ENCODE measurements around the gene CCSER2.

Gene CCSER2

DNA sequence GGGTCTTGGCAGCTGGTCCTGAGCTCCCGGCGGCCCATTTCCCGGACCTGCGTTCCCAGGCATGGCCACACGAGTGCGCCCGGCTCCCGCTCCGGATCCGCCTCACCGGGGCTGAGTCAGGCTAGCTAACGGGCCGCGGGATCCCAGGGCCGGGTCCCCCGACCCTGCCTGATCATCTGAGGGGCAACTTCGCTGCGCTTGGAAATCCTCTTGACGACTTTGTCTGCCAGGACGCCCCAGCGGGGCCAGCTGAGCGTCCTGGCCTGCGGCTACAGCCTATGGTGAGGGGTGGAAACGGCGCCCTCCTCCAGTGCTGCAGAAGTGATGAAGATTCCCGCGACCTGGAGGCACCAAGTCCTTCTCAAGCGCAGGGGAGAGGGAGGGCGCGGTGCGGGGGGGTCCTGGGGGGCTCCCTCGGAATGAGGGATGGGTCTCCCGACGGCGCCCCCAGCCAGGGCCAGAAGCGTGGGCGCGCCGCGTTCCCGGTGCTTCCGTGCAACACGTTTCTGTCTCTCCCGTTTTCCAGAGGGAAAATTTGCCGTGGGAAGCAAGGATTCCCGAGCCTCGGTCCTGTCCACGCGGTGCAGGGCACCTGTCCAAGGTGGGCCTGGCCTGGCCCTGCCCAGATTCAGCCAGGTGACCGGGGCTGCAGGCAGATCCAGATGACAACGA lies 212.4 kb downstream of the CCSER2 start:
- Histone ChIP-seq H3K4me1 (ENCODE audit: control insufficient read depth, insufficient read depth, low read length) (peaks cover 2% of the 10 kb centered on the region), H3K4me3 (ENCODE audit: low read length) (peak overlapping the region; percentile 32; the same call in 1 of the 2 replicates), H3K36me3 (ENCODE audit: control insufficient read depth, insufficient read depth, low read length) (0 out of 2 replicates have a peak, but pooled peaks cover 2% of the 10 kb centered on the region), H3K27me3 (ENCODE audit: control insufficient read depth, insufficient read depth, low read length) (no peaks in the 10 kb centered on the region), H3K27ac (ENCODE audit: low read length) (no peak overlapping the region), H3K9me3 (ENCODE audit: control insufficient read depth, insufficient read depth, low read length) (no peaks in the 10 kb centered on the region)
- DNase-seq (ENCODE audit: low read depth, low spot score) = peak; percentile 64
- WGBS (ENCODE audit: insufficient coverage, insufficient read length) = no CpG with 5 or more reads among the region's 51 CpGs

DNA sequence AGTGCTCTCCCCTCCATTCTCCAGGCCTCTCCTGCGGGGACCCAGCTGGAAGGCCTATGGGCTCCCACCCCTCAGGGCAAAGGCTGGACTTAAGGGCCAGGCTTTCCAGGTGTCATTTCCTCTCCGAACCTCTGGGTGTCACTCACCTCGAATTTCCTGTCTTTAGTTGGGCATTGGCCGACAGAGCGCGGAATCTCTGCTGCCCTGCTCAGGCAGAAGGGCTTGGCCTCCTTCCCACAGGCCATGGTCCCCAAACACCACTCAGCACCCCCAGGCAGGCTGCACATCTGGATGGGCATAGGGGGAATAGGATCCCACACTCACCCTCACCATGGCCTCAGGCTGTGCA lies 212.9 kb downstream of the CCSER2 start:
- Histone ChIP-seq H3K27ac (ENCODE audit: low read length) (no peak overlapping the region), H3K9me3 (ENCODE audit: control insufficient read depth, insufficient read depth, low read length) (no peaks in the 10 kb centered on the region), H3K27me3 (ENCODE audit: control insufficient read depth, insufficient read depth, low read length) (no peaks in the 10 kb centered on the region), H3K36me3 (ENCODE audit: control insufficient read depth, insufficient read depth, low read length) (0 out of 2 replicates have a peak, but pooled peaks cover 2% of the 10 kb centered on the region), H3K4me3 (ENCODE audit: low read length) (peak overlapping the region; percentile 32; the same call in 1 of the 2 replicates), H3K4me1 (ENCODE audit: control insufficient read depth, insufficient read depth, low read length) (peaks cover 2% of the 10 kb centered on the region)
- WGBS (ENCODE audit: insufficient coverage, insufficient read length) = no CpG with 5 or more reads among the region's 6 CpGs
- peak; percentile 63 for DNase-seq (ENCODE audit: low read depth, low spot score)

- DNase-seq (ENCODE audit: low read depth, low spot score) = no peak
Measured at GRCh38 chr10:84542522-84543490, 214.4 kb downstream of the CCSER2 start.

DNA sequence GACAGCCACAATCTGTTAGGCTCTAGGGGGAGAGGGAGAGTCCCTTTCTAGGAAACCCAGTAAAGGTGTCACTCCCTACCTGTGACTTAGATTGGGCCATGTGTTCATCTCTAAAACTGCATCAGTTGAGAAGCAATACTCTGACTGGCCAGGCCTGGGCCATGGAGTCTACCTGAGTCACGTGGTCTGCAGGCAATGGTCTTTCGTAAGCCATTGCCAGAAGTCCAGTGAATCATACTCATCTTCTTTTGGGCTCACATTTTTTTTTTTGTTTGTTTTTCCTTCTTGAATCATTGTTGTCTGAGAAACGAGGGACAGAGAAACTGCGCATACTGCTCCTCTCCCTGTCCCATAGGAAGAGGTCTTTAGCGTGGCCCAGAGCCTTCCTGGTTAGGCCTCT lies 215.6 kb downstream of the CCSER2 start:
- WGBS (ENCODE audit: insufficient coverage, insufficient read length) = no CpG with 5 or more reads among the region's 5 CpGs
- Histone ChIP-seq H3K27ac (ENCODE audit: low read length) (no peak overlapping the region), H3K4me3 (ENCODE audit: low read length) (no peak overlapping the region), H3K36me3 (ENCODE audit: control insufficient read depth, insufficient read depth, low read length) (0 out of 2 replicates have a peak, but pooled peaks cover 2% of the 10 kb centered on the region), H3K4me1 (ENCODE audit: control insufficient read depth, insufficient read depth, low read length) (peaks cover 2% of the 10 kb centered on the region), H3K9me3 (ENCODE audit: control insufficient read depth, insufficient read depth, low read length) (no peaks in the 10 kb centered on the region), H3K27me3 (ENCODE audit: control insufficient read depth, insufficient read depth, low read length) (no peaks in the 10 kb centered on the region)
- no peak for DNase-seq (ENCODE audit: low read depth, low spot score)

More at GRCh38 chr10:84542522-84543490, 214.4 kb downstream of the CCSER2 start:
- no CpG with 5 or more reads among the region's 25 CpGs for WGBS (ENCODE audit: insufficient coverage, insufficient read length)
- peaks cover 2% of the 10 kb centered on the region for H3K4me1 ChIP-seq (ENCODE audit: control insufficient read depth, insufficient read depth, low read length)
- H3K27ac ChIP-seq (ENCODE audit: low read length) = no peak overlapping the region
- no peak overlapping the region for H3K4me3 ChIP-seq (ENCODE audit: low read length)
- H3K36me3 ChIP-seq (ENCODE audit: control insufficient read depth, insufficient read depth, low read length) = 0 out of 2 replicates have a peak, but pooled peaks cover 2% of the 10 kb centered on the region
- no peaks in the 10 kb centered on the region for H3K27me3 ChIP-seq (ENCODE audit: control insufficient read depth, insufficient read depth, low read length)
- no peaks in the 10 kb centered on the region for H3K9me3 ChIP-seq (ENCODE audit: control insufficient read depth, insufficient read depth, low read length)

DNA sequence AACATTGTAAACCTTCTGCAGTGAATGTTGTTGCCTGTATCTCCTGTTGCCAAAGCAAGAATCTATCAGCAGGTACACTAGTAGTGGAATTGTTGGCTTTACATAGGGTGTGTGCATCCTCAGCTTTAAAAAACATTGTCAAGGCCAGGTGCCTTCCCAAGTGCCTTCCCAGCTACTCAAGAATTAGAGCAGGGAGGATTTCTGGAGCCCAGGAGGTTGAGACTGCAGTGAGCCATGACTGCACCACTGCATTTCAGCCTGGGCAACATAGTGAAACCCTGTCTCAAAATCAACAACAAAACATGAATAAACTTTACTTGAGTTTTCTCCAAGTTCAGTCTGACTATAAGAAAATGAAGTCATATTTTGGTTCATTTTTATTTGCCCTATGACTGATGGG lies 217.3 kb downstream of the CCSER2 start:
- H3K9me3 ChIP-seq (ENCODE audit: control insufficient read depth, insufficient read depth, low read length) = no peaks in the 10 kb centered on the region
- no peaks in the 10 kb centered on the region for H3K27me3 ChIP-seq (ENCODE audit: control insufficient read depth, insufficient read depth, low read length)
- no peak overlapping the region for H3K27ac ChIP-seq (ENCODE audit: low read length)
- H3K36me3 ChIP-seq (ENCODE audit: control insufficient read depth, insufficient read depth, low read length) = 0 out of 2 replicates have a peak, but pooled peaks cover 2% of the 10 kb centered on the region
- DNase-seq (ENCODE audit: low read depth, low spot score) = no peak
- peaks cover 2% of the 10 kb centered on the region for H3K4me1 ChIP-seq (ENCODE audit: control insufficient read depth, insufficient read depth, low read length)
- no peak overlapping the region for H3K4me3 ChIP-seq (ENCODE audit: low read length)

DNA sequence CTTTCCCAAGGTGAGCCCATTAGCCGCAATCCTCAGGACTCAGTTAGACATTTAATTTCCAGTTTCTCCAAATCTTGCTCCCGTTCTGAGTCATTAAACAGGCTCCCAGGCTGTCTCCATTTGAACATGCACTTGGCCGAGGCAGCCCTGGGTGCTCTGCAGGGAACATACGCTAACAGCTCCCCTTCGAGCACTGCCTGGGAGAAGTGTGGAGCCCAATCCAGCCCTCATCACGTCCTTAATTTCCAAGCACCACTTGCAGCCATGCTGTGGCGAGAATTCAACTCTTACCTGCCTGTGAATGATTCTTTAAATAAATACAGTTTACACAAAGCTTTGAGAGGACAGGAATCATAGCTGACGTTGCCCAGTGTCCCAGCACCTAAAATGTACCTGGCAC lies 218.2 kb downstream of the CCSER2 start:
- H3K36me3 ChIP-seq (ENCODE audit: control insufficient read depth, insufficient read depth, low read length) = no peaks in the 10 kb centered on the region
- no peak for DNase-seq (ENCODE audit: low read depth, low spot score)
- no peak overlapping the region for H3K4me3 ChIP-seq (ENCODE audit: low read length)
- no peaks in the 10 kb centered on the region for H3K27me3 ChIP-seq (ENCODE audit: control insufficient read depth, insufficient read depth, low read length)
- WGBS (ENCODE audit: insufficient coverage, insufficient read length) = no CpG with 5 or more reads among the region's 8 CpGs
- no peaks in the 10 kb centered on the region; the same call in 1 of the 2 replicates for H3K4me1 ChIP-seq (ENCODE audit: control insufficient read depth, insufficient read depth, low read length)
- H3K9me3 ChIP-seq (ENCODE audit: control insufficient read depth, insufficient read depth, low read length) = no peaks in the 10 kb centered on the region
- H3K27ac ChIP-seq (ENCODE audit: low read length) = no peak overlapping the region

GRCh38 chr10:84547616-84548015 lies 219.2 kb downstream of the CCSER2 start:
- no peak overlapping the region for H3K4me3 ChIP-seq (ENCODE audit: low read length)
- WGBS (ENCODE audit: insufficient coverage, insufficient read length) = no CpG with 5 or more reads among the region's 3 CpGs
- H3K4me1 ChIP-seq (ENCODE audit: control insufficient read depth, insufficient read depth, low read length) = no peaks in the 10 kb centered on the region
- DNase-seq (ENCODE audit: low read depth, low spot score) = no peak
- H3K27ac ChIP-seq (ENCODE audit: low read length) = no peak overlapping the region
- no peaks in the 10 kb centered on the region for H3K27me3 ChIP-seq (ENCODE audit: control insufficient read depth, insufficient read depth, low read length)
- H3K9me3 ChIP-seq (ENCODE audit: control insufficient read depth, insufficient read depth, low read length) = no peaks in the 10 kb centered on the region
- H3K36me3 ChIP-seq (ENCODE audit: control insufficient read depth, insufficient read depth, low read length) = no peaks in the 10 kb centered on the region

DNA sequence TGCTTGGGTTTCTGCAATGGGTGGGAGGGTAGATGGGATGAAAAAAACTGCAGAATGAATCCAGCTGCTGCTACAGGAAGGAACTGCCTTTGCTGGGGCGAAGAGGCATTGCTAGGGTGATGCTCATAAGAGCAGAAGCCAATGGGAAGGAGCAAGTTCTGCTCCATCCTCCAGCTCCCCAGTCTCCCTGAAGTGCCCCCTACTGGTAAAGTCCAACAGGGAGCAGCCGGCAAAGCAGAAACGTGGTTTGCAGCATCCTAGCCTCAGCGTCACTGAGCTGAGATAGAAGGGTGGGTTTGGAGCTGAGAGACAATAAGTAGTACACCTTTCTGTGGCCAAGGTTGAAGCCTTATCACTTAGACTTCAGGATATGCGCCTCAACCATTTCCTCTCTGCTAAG lies 220.5 kb downstream of the CCSER2 start:
- DNase-seq (ENCODE audit: low read depth, low spot score) = no peak
- H3K27me3 ChIP-seq (ENCODE audit: control insufficient read depth, insufficient read depth, low read length) = no peaks in the 10 kb centered on the region
- H3K9me3 ChIP-seq (ENCODE audit: control insufficient read depth, insufficient read depth, low read length) = no peaks in the 10 kb centered on the region
- no peak overlapping the region for H3K4me3 ChIP-seq (ENCODE audit: low read length)
- no peak overlapping the region for H3K27ac ChIP-seq (ENCODE audit: low read length)
- H3K36me3 ChIP-seq (ENCODE audit: control insufficient read depth, insufficient read depth, low read length) = no peaks in the 10 kb centered on the region
- WGBS (ENCODE audit: insufficient coverage, insufficient read length) = no CpG with 5 or more reads among the region's 5 CpGs
- H3K4me1 ChIP-seq (ENCODE audit: control insufficient read depth, insufficient read depth, low read length) = no peaks in the 10 kb centered on the region

DNA sequence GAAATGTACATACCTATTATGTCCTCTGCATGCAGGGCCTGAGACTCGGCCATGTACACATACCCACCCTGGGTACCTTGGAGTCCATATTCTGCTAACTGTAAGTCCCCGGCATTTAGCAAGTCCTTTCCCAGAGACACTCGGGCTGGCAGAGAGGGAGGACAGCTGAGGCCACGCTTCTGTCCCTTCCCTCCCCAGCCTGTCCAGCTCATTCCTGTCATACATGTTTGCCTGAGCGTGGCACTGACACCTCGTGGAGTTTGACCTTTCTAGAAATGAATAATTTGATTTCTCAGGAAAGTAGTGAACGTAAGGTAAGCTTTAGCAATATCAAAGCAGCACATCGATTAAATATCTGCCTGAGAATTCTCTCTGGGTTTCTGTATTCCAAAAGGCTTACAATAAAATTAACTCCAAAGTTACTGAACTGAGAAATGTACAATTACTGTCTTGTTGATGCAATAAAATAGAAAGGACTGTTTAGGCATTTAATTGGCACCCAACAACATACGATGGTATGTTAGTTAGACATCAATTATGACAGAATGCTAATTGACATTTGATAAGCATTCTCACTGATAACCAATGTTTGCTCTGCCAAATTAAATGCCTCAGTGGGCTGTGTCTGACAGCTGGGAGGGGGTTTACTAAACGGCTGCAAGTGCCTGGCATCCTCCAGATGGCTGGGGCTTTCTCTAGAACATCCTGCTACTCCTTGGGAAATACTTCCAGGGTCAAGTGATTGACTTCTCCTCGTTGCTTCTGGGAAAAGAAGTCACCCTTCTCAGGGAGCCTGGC lies 221.2 kb downstream of the CCSER2 start:
- no peak overlapping the region for H3K4me3 ChIP-seq (ENCODE audit: low read length)
- no peak for DNase-seq (ENCODE audit: low read depth, low spot score)
- no peak overlapping the region for H3K27ac ChIP-seq (ENCODE audit: low read length)
- H3K9me3 ChIP-seq (ENCODE audit: control insufficient read depth, insufficient read depth, low read length) = no peaks in the 10 kb centered on the region
- WGBS (ENCODE audit: insufficient coverage, insufficient read length) = no CpG with 5 or more reads among the region's 11 CpGs
- H3K36me3 ChIP-seq (ENCODE audit: control insufficient read depth, insufficient read depth, low read length) = no peaks in the 10 kb centered on the region
- no peaks in the 10 kb centered on the region for H3K4me1 ChIP-seq (ENCODE audit: control insufficient read depth, insufficient read depth, low read length)
- no peaks in the 10 kb centered on the region for H3K27me3 ChIP-seq (ENCODE audit: control insufficient read depth, insufficient read depth, low read length)

Data from iPS DF 6.9 (cell line).